Activated naive CD8-positive, alpha-beta T cell treated with anti-CD3 and anti-CD28 coated beads for 36 hours (primary cell): ENCODE results near the gene ZFTA. TPM values are rescaled to one million over a fixed set of nuclear protein-coding genes. Genes with fewer than 3 reads are reported as not detected.
A peak's percentile ranks its signal among the peaks of the same experiment; 100 is the strongest.
"Not testable (repeated sequence)": the region's sequence is repeated elsewhere in the genome, so short reads cannot be mapped to it uniquely, and the experiment has no call there.

Experiments
- DNase-seq: peaks from one replicate; pipeline ENCODE4 v3.0.0; 2021
- H3K27ac Mint-ChIP-seq: one replicate; pipeline ENCODE4 v1.8.0; 2022; ENCODE audit warnings: mild to moderate bottlenecking, moderate library complexity, mixed read lengths
- H3K27me3 Mint-ChIP-seq: one replicate; pipeline ENCODE4 v1.8.0; 2022; ENCODE audit warnings: mild to moderate bottlenecking, mixed read lengths
- H3K36me3 Mint-ChIP-seq: one replicate; pipeline ENCODE4 v1.8.0; 2021; ENCODE audit warnings: mild to moderate bottlenecking, mixed read lengths
- H3K4me1 Mint-ChIP-seq: one replicate; pipeline ENCODE4 v1.8.0; 2021; ENCODE audit warnings: mixed read lengths
- H3K4me3 Mint-ChIP-seq: one replicate; pipeline ENCODE4 v1.8.0; 2022; ENCODE audit warnings: mild to moderate bottlenecking, moderate library complexity, mixed read lengths
- H3K9me3 Mint-ChIP-seq: one replicate; pipeline ENCODE4 v1.8.0; 2022; ENCODE audit warnings: mixed read lengths
- total RNA-seq, 2 experiments: library from RNA; stranded (reverse); gene quantifications; one replicate each; pipeline ENCODE4 v1.2.3, GENCODE V29; 2021

The ZFTA gene
- total RNA-seq, 2 experiments from 2014 or later = 4.7 to 6.2 TPM

DNA sequence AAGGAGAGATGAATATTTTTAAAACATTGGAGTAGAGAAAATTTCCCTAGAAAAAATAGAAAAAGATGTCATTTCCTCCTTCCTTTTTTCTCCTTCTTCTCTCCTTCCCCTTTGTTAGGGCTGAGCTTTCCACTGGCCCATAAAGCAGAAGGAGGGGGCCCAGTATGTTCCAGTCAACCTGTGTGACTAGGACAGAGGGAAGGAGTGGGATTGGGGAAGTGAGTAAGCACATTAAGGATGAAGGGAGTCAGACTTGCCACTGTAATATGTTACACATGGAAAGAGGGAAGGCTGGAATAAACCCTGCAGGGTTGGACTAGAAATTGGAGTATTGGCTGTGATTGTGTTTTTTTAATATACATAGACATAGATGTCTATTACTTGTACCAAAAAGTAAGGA is 24.6 kb upstream of the ZFTA start:
- no peak overlapping the region for H3K4me3 Mint-ChIP-seq
- no peak for DNase-seq
- peaks cover 3% of the 10 kb centered on the region for H3K36me3 Mint-ChIP-seq
- H3K27ac Mint-ChIP-seq = no peak overlapping the region
- H3K4me1 Mint-ChIP-seq = no peaks in the 10 kb centered on the region
- peaks cover 19% of the 10 kb centered on the region for H3K9me3 Mint-ChIP-seq
- peaks cover under 1% of the 10 kb centered on the region for H3K27me3 Mint-ChIP-seq

DNA sequence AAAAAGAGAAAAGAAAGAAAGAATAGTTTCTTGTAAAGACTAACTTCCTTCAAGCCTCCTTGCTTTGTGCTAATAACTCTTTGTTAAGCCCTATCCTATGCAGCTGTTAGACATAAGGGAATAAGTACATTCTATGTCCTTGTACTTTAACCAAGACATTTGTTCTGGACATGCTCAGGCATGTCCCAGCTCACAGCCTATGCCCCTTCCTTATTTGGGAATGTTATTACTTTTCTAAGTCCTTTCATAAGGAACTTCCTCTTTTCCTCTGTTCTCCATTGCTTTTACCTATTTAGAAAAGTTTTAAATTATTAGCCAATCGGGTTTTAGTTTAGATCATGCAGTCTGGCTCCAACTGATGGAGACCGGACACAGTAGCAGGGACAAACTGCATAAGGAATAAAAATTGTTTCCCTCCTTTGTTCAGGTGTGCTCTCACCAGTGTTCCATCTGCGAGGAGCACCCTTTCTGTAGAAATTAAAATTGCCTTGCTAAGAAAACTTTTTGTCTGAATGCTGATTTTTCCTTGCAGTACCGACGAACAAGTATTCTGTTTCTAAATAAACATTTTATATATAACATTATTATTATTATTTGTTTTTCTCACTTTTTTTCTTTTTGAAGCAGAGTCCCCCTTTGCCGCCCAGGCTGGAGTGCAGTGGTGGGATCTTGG is 23.1 kb upstream of the ZFTA start:
- no peak for DNase-seq
- H3K9me3 Mint-ChIP-seq = peaks cover 19% of the 10 kb centered on the region
- no peak overlapping the region for H3K27ac Mint-ChIP-seq
- no peaks in the 10 kb centered on the region for H3K4me1 Mint-ChIP-seq
- H3K4me3 Mint-ChIP-seq = no peak overlapping the region
- H3K27me3 Mint-ChIP-seq = no peaks in the 10 kb centered on the region
- peaks cover 3% of the 10 kb centered on the region for H3K36me3 Mint-ChIP-seq

DNA sequence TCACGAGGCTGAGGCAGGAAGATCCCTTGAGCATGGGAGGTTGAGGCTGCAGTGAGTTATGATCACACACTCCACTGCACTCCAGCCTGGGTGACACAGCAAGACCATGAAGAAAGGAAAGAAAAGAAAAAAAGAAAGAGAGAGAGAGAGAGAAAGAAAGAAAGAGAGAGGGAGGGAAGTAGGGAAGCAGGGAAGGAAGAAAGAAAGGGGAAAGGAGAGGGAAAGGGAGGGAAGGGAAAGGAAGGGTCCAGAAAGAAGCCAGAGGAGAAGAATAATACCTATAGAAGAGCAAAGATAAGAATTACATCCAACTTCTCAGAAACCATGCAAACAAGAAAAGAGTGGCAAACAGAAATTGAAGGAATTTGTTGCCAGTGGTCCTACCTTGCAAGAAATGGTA is 17.2 kb upstream of the ZFTA start:
- no peak overlapping the region for H3K27ac Mint-ChIP-seq
- H3K27me3 Mint-ChIP-seq = no peaks in the 10 kb centered on the region
- H3K4me1 Mint-ChIP-seq = peaks cover 7% of the 10 kb centered on the region
- peaks cover 6% of the 10 kb centered on the region for H3K9me3 Mint-ChIP-seq
- H3K4me3 Mint-ChIP-seq = no peak overlapping the region
- no peaks in the 10 kb centered on the region for H3K36me3 Mint-ChIP-seq
- no peak for DNase-seq

DNA sequence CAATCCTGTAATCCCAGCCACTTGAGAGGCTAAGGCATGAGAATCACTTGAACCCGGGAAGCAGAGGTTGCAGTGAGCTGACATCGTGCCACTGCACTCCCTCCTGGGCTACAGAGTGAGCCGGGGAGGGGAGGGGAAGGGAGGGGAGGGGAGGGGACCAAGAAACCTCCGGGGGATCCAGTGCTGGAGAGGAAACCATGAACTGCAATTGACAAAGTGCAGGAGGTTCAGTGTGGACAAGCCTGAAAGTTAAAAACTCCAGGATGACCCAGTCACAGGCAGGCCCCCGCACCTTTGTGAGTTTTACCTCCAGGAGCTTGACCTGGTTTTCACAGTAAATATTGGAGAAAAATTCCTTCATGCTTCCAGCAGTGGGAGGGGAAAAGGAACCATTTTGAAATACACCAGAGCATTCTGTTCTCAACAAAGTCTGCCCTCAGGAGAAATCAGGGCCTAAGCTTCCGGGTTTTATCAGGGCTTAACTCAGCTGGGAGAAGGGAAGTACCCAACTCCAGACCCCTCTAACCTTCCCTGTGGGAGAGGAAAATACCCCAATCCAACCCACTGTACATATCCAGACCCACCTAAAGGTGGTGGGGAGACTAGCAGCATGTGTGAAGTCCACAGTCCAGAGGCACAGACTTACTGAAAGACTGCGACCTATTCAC is 15.5 kb upstream of the ZFTA start:
- H3K36me3 Mint-ChIP-seq = no peaks in the 10 kb centered on the region
- no peaks in the 10 kb centered on the region for H3K27me3 Mint-ChIP-seq
- no peak for DNase-seq
- no peak overlapping the region for H3K27ac Mint-ChIP-seq
- no peak overlapping the region for H3K4me3 Mint-ChIP-seq
- H3K9me3 Mint-ChIP-seq = no peaks in the 10 kb centered on the region
- peaks cover 7% of the 10 kb centered on the region for H3K4me1 Mint-ChIP-seq

DNA sequence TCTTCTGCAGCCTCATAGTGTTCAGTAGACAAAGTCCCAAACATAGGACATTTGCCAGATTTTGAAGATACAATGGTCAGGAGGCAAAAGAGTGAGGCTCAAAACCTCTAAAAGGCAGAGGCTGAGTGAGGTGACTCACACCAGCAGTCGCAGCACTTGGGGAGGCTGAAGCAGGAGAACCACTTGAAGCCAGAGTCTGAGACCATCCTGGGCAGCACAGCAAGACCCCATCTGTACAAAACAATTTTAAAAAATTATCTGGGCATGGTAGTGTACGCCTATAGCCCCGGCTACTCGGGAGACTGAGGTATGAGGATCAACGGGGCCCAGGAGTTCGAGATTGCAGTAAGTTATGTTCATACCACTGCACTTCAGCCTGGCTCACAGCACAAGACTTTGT is 14.2 kb upstream of the ZFTA start:
- no peak overlapping the region for H3K27ac Mint-ChIP-seq
- no peak for DNase-seq
- H3K36me3 Mint-ChIP-seq = no peaks in the 10 kb centered on the region
- H3K27me3 Mint-ChIP-seq = no peaks in the 10 kb centered on the region
- no peaks in the 10 kb centered on the region for H3K9me3 Mint-ChIP-seq
- peaks cover 7% of the 10 kb centered on the region for H3K4me1 Mint-ChIP-seq
- H3K4me3 Mint-ChIP-seq = no peak overlapping the region

GRCh38 chr11:63779039-63779438 is 10.5 kb upstream of the ZFTA start:
- Mint-ChIP-seq H3K36me3 (no peaks in the 10 kb centered on the region), H3K4me3 (no peak overlapping the region), H3K4me1 (no peaks in the 10 kb centered on the region), H3K27ac (no peak overlapping the region), H3K9me3 (no peaks in the 10 kb centered on the region), H3K27me3 (no peaks in the 10 kb centered on the region)
- no peak for DNase-seq

DNA sequence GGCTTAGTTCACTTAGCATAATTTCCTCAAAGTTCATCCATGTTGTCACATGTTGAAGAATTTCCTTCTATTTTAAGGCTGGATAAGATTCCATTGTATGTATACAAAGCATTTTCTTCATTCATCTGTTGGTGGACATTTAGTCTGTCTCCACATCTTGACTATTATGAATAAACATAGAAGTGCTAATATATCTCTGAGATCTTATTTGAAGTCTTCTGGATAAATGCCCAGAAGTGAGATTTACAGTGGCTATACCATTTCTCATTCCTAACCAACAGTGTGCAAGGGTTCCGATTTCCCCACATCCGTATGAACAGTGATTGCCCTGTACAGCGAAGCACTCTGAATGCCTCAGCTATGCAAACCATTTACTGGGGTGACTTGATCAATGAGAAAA is 6.6 kb upstream of the ZFTA start:
- Mint-ChIP-seq H3K36me3 (no peaks in the 10 kb centered on the region), H3K27me3 (peaks cover 11% of the 10 kb centered on the region), H3K4me3 (no peak overlapping the region), H3K9me3 (no peaks in the 10 kb centered on the region), H3K27ac (no peak overlapping the region), H3K4me1 (peaks cover 9% of the 10 kb centered on the region)
- no peak for DNase-seq

DNA sequence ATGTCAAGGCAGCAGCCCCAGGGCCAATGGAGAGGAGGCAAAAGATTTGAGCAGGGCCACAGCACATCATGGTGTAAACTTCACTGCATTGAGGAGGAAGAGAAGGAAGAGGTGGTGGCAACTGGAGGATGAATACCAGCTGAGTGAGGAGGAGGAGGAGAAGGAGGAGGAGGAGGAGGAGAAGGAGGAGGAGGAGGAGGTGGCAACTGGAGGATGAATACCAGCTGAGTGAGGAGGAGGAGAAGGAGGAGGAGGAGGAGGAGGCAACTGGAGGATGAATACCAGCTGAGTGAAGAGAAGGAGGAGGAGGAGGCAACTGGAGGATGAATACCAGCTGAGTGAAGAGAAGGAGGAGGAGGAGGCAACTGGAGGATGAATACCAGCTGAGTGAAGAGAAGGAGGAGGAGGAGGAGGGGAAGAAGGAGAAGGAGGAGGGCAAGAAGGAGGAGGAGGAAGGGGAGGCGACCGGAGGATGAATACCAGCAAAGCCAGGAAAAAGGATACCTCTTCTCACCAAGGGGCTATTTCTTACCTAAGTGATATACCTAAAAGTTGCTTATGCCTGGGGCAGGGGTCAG is 3.3 kb upstream of the ZFTA start:
- H3K27me3 Mint-ChIP-seq = peaks cover 14% of the 10 kb centered on the region
- not testable (repeated sequence) for H3K9me3 Mint-ChIP-seq, H3K36me3 Mint-ChIP-seq, H3K27ac Mint-ChIP-seq, DNase-seq, H3K4me3 Mint-ChIP-seq
- H3K4me1 Mint-ChIP-seq = peaks cover 20% of the 10 kb centered on the region

DNA sequence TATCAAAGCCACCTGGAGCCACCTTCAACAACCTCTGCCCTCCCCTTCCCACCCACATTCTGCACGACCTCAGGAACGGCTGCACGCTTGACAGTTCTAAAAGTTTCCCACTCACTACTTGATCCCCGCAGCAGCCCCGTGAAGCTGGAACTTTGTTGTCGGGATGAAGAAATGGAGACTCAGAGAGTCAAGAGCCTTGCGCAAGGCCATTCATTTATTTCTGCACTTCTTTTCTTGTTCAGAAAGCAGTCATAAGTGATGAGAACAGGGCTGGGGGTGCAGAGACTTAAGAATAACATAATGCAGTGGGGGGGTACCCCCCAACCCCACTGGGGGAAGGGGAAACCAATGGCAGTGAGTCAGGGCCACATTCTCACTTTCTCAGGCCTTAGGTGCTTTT is 2.2 kb upstream of the ZFTA start:
- Mint-ChIP-seq H3K4me1 (peaks cover 22% of the 10 kb centered on the region), H3K9me3 (no peaks in the 10 kb centered on the region), H3K36me3 (no peaks in the 10 kb centered on the region), H3K4me3 (no peak overlapping the region), H3K27me3 (peaks cover 14% of the 10 kb centered on the region), H3K27ac (no peak overlapping the region)
- no peak for DNase-seq

- H3K4me1 Mint-ChIP-seq = peaks cover 22% of the 10 kb centered on the region
- peak overlapping the region; percentile 53 for H3K4me3 Mint-ChIP-seq
- no peak for DNase-seq
- H3K9me3 Mint-ChIP-seq = no peaks in the 10 kb centered on the region
- H3K27me3 Mint-ChIP-seq = peaks cover 14% of the 10 kb centered on the region
- no peaks in the 10 kb centered on the region for H3K36me3 Mint-ChIP-seq
- no peak overlapping the region for H3K27ac Mint-ChIP-seq
These were observed 1.3 kb upstream of the ZFTA start for GRCh38 chr11:63769714-63770455.

DNA sequence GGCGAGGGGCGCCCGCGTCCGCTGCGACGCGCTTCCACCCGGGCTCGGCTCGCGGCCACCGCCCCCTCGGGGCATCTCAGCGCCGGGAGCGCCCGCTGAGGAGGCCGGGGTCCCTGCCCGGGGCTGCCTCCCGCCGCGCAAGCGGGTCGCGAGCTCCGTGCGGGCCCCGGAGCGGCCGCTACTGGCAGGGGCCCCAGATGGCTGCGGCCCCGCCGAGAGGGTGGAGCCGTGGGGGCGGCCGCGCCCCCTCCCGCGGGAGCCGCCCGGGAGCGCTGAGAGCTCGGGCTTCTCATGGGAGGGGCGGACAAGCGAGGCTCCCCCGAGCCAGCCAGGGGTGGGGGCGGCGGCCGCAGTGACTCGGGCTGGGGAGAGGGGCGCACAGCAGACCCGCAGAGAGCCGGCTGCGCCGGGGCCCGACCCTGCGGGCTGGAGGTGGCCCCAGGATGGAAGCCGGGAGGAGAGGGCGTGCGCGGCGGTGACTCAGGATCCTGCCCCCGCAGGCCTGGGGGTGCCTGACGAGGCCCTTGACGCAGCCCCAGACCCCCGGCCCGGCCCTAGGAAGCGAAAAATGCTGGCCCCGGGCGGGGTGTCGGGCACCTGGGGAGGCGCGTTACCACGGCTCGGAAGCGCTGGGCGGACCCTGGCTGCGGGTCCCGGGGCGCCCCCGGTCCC is 603 bp upstream of the ZFTA start:
- no peak overlapping the region for H3K27ac Mint-ChIP-seq
- DNase-seq = peak; percentile 61
- peaks cover 14% of the 10 kb centered on the region for H3K27me3 Mint-ChIP-seq
- H3K4me3 Mint-ChIP-seq = peak overlapping the region; percentile 50
- no peaks in the 10 kb centered on the region for H3K36me3 Mint-ChIP-seq
- peaks cover 22% of the 10 kb centered on the region for H3K4me1 Mint-ChIP-seq
- H3K9me3 Mint-ChIP-seq = no peaks in the 10 kb centered on the region

- Mint-ChIP-seq H3K9me3 (no peaks in the 10 kb centered on the region), H3K27me3 (peaks cover 14% of the 10 kb centered on the region), H3K4me1 (peaks cover 22% of the 10 kb centered on the region), H3K4me3 (peak overlapping the region; percentile 89), H3K27ac (peak overlapping the region; percentile 82), H3K36me3 (no peaks in the 10 kb centered on the region)
- peak; percentile 18 for DNase-seq
These were observed 874 bp downstream of the ZFTA start for GRCh38 chr11:63767565-63768236.

DNA sequence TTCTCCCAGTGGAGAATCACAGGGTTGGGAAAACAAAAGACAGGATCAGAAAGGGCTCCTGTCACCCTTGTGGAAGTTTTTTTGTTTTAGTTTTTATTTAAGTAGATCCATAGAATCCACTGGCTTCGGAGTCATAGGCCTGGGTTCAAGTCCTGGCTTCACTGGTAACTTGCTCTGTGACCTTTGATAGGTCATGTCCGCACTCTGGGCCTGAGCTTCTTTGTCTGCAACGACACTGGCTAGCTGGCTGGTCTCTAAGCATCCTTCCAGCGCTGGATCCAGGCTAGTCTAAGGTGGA is 1.4 kb downstream of the ZFTA start:
- DNase-seq = no peak
- peak overlapping the region; percentile 89 for H3K4me3 Mint-ChIP-seq
- H3K4me1 Mint-ChIP-seq = peaks cover 22% of the 10 kb centered on the region
- H3K27ac Mint-ChIP-seq = peak overlapping the region; percentile 82
- peaks cover 14% of the 10 kb centered on the region for H3K27me3 Mint-ChIP-seq
- no peaks in the 10 kb centered on the region for H3K36me3 Mint-ChIP-seq
- H3K9me3 Mint-ChIP-seq = no peaks in the 10 kb centered on the region

- Mint-ChIP-seq H3K27ac (no peak overlapping the region), H3K9me3 (no peaks in the 10 kb centered on the region), H3K4me1 (peaks cover 22% of the 10 kb centered on the region), H3K36me3 (no peaks in the 10 kb centered on the region), H3K27me3 (peaks cover 13% of the 10 kb centered on the region), H3K4me3 (peak overlapping the region; percentile 89)
- no peak for DNase-seq
These were observed 1.9 kb downstream of the ZFTA start for GRCh38 chr11:63766531-63767235.
